B cell (primary cell): ENCODE data around the gene AOPEP. TPM values are rescaled to one million over a fixed set of nuclear protein-coding genes. Genes with fewer than 3 reads are reported as not detected.

ENCODE experiments used
- ATAC-seq: fragments of 200-7000 bp; cut with Tn5 transposase; one replicate; pipeline ENCODE4 v1.10.0; 2021; ENCODE audit warnings: low read depth, mild to moderate bottlenecking, moderate number of reproducible peaks, moderate library complexity
- CTCF ChIA-PET: fragments of 350-600 bp; sonication (Branson Sonifier 250); formaldehyde crosslinking; loops from one replicate; lab custom pipeline; 2021; ENCODE audit warnings: antibody characterized with exemption, inconsistent platforms; lab: Charles Lee
- POLR2A ChIA-PET: fragments of 350-600 bp; sonication (Branson Sonifier 250); formaldehyde crosslinking; loops from one replicate; lab custom pipeline; 2021; ENCODE audit warnings: antibody characterized with exemption; lab: Charles Lee
- DNase-seq: peaks from one replicate; pipeline ENCODE4 v3.0.0; 2013
- H2AFZ ChIP-seq: 2 replicates; pipeline ENCODE4 v1.6.1; 2012; ENCODE audit warnings: mild to moderate bottlenecking, low read depth, low read length; ENCODE audit not compliant: insufficient read depth, poor library complexity, severe bottlenecking
- H3K27ac ChIP-seq, 2 donors: 1 replicate in 1 of 2; 2 replicates in 1 of 2; pipeline ENCODE4 v1.5.1; 2012 to 2013; ENCODE audit warnings: low read length in 2 of 2, mild to moderate bottlenecking in 2 of 2, moderate library complexity in 1 of 2
- H3K27me3 ChIP-seq, 4 experiments: fragments of 200-600 bp in 1 of 4; sonication (generic) in 1 of 4; replicated peaks in 1 of 4; 1 replicate in 2 of 4; 2 replicates in 2 of 4; pipeline versions ENCODE4 v1.6.1 to v1.7.0; 2013 to 2016; ENCODE audit warnings: low read length in 3 of 4, mild to moderate bottlenecking in 2 of 4, mixed read lengths in 1 of 4, moderate library complexity in 1 of 4; ENCODE audit not compliant: insufficient read depth in 4 of 4, control insufficient read depth in 3 of 4; ENCODE audit errors: control extremely low read depth in 1 of 4
- H3K36me3 ChIP-seq, 2 experiments: replicated peaks in 1 of 2; 1 replicate in 1 of 2; 2 replicates in 1 of 2; pipeline versions ENCODE4 v1.6.1 to v1.7.1; 2013; ENCODE audit warnings: low read length in 1 of 2; ENCODE audit not compliant: insufficient read depth in 2 of 2, control insufficient read depth in 1 of 2; ENCODE audit errors: control extremely low read depth in 1 of 2, extremely low read depth in 1 of 2
- H3K4me1 ChIP-seq, 2 donors: fragments of 200-600 bp in 1 of 2; sonication (generic) in 1 of 2; 1 replicate in 1 of 2; 2 replicates in 1 of 2; pipeline versions ENCODE4 v1.5.1 to v1.6.1; 2013 to 2017; ENCODE audit warnings: low read length in 2 of 2; ENCODE audit not compliant: control insufficient read depth in 2 of 2, insufficient read depth in 2 of 2
- H3K4me2 ChIP-seq: replicated peaks from 2 replicates; pipeline ENCODE3; 2012; ENCODE audit warnings: mild to moderate bottlenecking, low read depth, low read length; ENCODE audit not compliant: poor library complexity, severe bottlenecking
- H3K4me3 ChIP-seq, 5 experiments: fragments of 200-600 bp in 1 of 5; sonication (generic) in 1 of 5; 1 replicate in 3 of 5; 2 replicates in 2 of 5; pipeline versions ENCODE4 v1.5.1 to v1.7.0; 2011 to 2016; ENCODE audit warnings: low read length in 4 of 5, mild to moderate bottlenecking in 4 of 5, low read depth in 2 of 5, control low read depth in 1 of 5, moderate library complexity in 1 of 5; ENCODE audit not compliant: insufficient read depth in 1 of 5; ENCODE audit errors: control extremely low read depth in 1 of 5, extremely low read depth in 1 of 5
- H3K79me2 ChIP-seq: fragments of 200-600 bp; sonication (generic); one replicate; pipeline ENCODE4 v1.6.0; 2016; ENCODE audit warnings: low read length; ENCODE audit not compliant: control insufficient read depth, insufficient read depth
- H3K9ac ChIP-seq: fragments of 200-600 bp; sonication (generic); 2 replicates; pipeline ENCODE4 v1.6.1; 2017; ENCODE audit warnings: mild to moderate bottlenecking, low read length, moderate library complexity
- H3K9me3 ChIP-seq, 3 donors: one replicate each; pipeline versions ENCODE4 v1.6.1 to v1.7.1; 2013; ENCODE audit warnings: low read length in 2 of 3; ENCODE audit not compliant: control insufficient read depth in 2 of 3, insufficient read depth in 1 of 3; ENCODE audit errors: control extremely low read depth in 1 of 3
- H4K20me1 ChIP-seq: 2 replicates; pipeline ENCODE4 v1.6.0; 2012; ENCODE audit warnings: mild to moderate bottlenecking, low read length; ENCODE audit not compliant: insufficient read depth, control insufficient read depth, poor library complexity, severe bottlenecking
- H3K27ac Mint-ChIP-seq: one replicate; pipeline ENCODE4 v1.8.0; 2021; ENCODE audit warnings: mixed read lengths
- H3K27me3 Mint-ChIP-seq: one replicate; pipeline ENCODE4 v1.8.0; 2021; ENCODE audit warnings: mixed read lengths
- H3K4me1 Mint-ChIP-seq: one replicate; pipeline ENCODE4 v1.8.0; 2021; ENCODE audit warnings: mixed read lengths
- H3K4me3 Mint-ChIP-seq: one replicate; pipeline ENCODE4 v1.8.0; 2021; ENCODE audit warnings: mixed read lengths
- H3K9me3 Mint-ChIP-seq: one replicate; pipeline ENCODE4 v1.8.0; 2022; ENCODE audit warnings: mixed read lengths; ENCODE audit not compliant: insufficient read depth
- EZH2 ChIP-seq: IDR thresholded peaks from 2 replicates; pipeline ENCODE4 v1.6.1; 2012; ENCODE audit warnings: borderline replicate concordance, low read depth, mild to moderate bottlenecking, moderate library complexity, low read length; ENCODE audit not compliant: insufficient read depth, poor library complexity, severe bottlenecking
- WGBS: methylation state at CpG from one replicate; pipeline ENCODE4 v1.1.5; 2013; ENCODE audit warnings: missing lambda C conversion rate; ENCODE audit not compliant: insufficient coverage; 5-methylcytosine and 5-hydroxymethylcytosine counted together
- intact Hi-C: fragments of 100-400 bp; cut with micrococcal nuclease; formaldehyde crosslinking; loops from one replicate; pipeline ENCODE4 v1.10.0; 2022
- polyA plus RNA-seq: library from polyadenylated mRNA; depleted of rRNA; stranded (reverse); fragments of >200 nt; gene quantifications from 2 replicates; pipeline ENCODE4 v1.2.3, GENCODE V29; 2012
- total RNA-seq, 2 donors: library from RNA; stranded (reverse); fragments of 120-200 nt in 1 of 2; gene quantifications; 1 replicate in 1 of 2; 2 replicates in 1 of 2; pipeline versions ENCODE4 v1.2.3 to v1.2.4, GENCODE V29; 2013 to 2022
- TF ChIP-seq, protein P1 (sequence below): fragments of 200-600 bp; IDR thresholded peaks from one replicate; pipeline ENCODE4 v1.8.0; 2022; ENCODE audit warnings: antibody characterized with exemption, mild to moderate bottlenecking

Gene AOPEP
- total and polyA plus RNA-seq, 2 donors (not counting 1 experiment from before 2014, with no cell fraction given) = 5.1 to 35.8 TPM

- Histone ChIP-seq H3K4me2 (no peak overlapping the region), H3K36me3 (peaks cover 0 to 7% of the 10 kb centered on the region in 2 experiments), H3K9me3 (no peaks in the 10 kb centered on the region), H3K4me1 (no peaks in the 10 kb centered on the region), H3K4me3 (no peak overlapping the region), H3K9ac (no peak overlapping the region), H4K20me1 (no peaks in the 10 kb centered on the region), H3K27ac (no peak overlapping the region), H2AFZ (no peak overlapping the region), H3K27me3 (no peaks in the 10 kb centered on the region), H3K79me2 (peaks cover 23% of the 10 kb centered on the region)
- Mint-ChIP-seq H3K27me3 (no peaks in the 10 kb centered on the region), H3K4me3 (no peak overlapping the region), H3K27ac (no peak overlapping the region), H3K9me3 (no peaks in the 10 kb centered on the region), H3K4me1 (no peaks in the 10 kb centered on the region)
- TF ChIP-seq, protein P1, sequence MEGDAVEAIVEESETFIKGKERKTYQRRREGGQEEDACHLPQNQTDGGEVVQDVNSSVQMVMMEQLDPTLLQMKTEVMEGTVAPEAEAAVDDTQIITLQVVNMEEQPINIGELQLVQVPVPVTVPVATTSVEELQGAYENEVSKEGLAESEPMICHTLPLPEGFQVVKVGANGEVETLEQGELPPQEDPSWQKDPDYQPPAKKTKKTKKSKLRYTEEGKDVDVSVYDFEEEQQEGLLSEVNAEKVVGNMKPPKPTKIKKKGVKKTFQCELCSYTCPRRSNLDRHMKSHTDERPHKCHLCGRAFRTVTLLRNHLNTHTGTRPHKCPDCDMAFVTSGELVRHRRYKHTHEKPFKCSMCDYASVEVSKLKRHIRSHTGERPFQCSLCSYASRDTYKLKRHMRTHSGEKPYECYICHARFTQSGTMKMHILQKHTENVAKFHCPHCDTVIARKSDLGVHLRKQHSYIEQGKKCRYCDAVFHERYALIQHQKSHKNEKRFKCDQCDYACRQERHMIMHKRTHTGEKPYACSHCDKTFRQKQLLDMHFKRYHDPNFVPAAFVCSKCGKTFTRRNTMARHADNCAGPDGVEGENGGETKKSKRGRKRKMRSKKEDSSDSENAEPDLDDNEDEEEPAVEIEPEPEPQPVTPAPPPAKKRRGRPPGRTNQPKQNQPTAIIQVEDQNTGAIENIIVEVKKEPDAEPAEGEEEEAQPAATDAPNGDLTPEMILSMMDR = no peak
- TF ChIP-seq EZH2 = no peak
- POLR2A ChIA-PET = no interaction called here
- DNase-seq (no peak), ATAC-seq (no peak)
- intact Hi-C loops = no loop called here
- CTCF ChIA-PET = interaction anchor here (0.6 kb wide), 1 partner anchor 31 kb away, joined by 3 read pairs; no protein-coding TSS in a partner anchor
- WGBS = 95% methylated on average over 4 of the region's 5 CpGs
Observed at GRCh38 chr9:94760660-94761059, 34.2 kb downstream of the AOPEP start.

DNA sequence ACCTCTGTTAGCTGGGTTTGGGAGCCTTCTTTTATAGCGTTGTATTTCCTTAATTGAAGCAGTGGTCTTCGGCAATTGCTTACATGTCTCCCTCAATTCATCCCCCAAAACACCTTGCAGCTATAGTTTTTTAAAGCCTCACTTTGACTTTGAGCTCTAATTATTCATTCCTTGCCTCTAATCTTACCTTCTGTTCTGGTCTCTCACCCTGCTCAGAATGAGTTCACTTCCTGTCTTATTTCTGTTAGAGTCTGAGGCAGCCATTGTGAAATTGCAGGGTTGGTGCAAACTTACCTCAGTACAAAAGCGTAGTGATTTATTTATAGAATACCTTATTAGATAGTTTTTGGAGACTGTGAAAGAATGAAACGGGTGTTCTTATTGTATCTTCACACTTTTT is 35.0 kb downstream of the AOPEP start:
- Histone ChIP-seq H3K4me1 (no peaks in the 10 kb centered on the region), H3K27ac (no peak overlapping the region), H2AFZ (no peak overlapping the region), H3K79me2 (peaks cover 27% of the 10 kb centered on the region), H3K4me2 (no peak overlapping the region), H3K36me3 (peaks cover 0 to 7% of the 10 kb centered on the region in 2 experiments), H3K27me3 (no peaks in the 10 kb centered on the region), H3K4me3 (no peak overlapping the region), H4K20me1 (no peaks in the 10 kb centered on the region), H3K9me3 (peaks cover 0 to 4% (median 0%) of the 10 kb centered on the region in 3 donors), H3K9ac (no peak overlapping the region)
- intact Hi-C loops = no loop called here
- 89% methylated on average over 2 of the region's 4 CpGs for WGBS
- no peak for TF ChIP-seq EZH2
- TF ChIP-seq, protein P1 = no peak
- Mint-ChIP-seq H3K27me3 (no peaks in the 10 kb centered on the region), H3K9me3 (no peaks in the 10 kb centered on the region), H3K27ac (no peak overlapping the region), H3K4me1 (no peaks in the 10 kb centered on the region), H3K4me3 (no peak overlapping the region)
- DNase-seq = no peak
- CTCF ChIA-PET = no interaction called here
- POLR2A ChIA-PET = no interaction called here
- no peak for ATAC-seq
